GM04504 (cell line): ENCODE data around the gene ARMCX1.
"Not testable (repeated sequence)": the region's sequence is repeated elsewhere in the genome, so short reads cannot be mapped to it uniquely, and the experiment has no call there.

Source experiments
- DNase-seq: peaks from one replicate; pipeline ENCODE4 v3.0.0-alpha.2; 2012; ENCODE audit warnings: low read depth

Gene ARMCX1

GRCh38 chrX:101550362-101550750 is at the start of gene ARMCX1:
Gene ARMCX1, plus strand, starts transcription at chrX:101550547. Its CDS starts 2,384 bp downstream, at chrX:101552931.
- DNase-seq: peak; percentile 50

GRCh38 chrX:101502929-101503328 is 47.4 kb upstream of the ARMCX1 start:
- DNase-seq: not testable (repeated sequence)

- no peak for DNase-seq
Measured at GRCh38 chrX:101507372-101507771, 43.0 kb upstream of the ARMCX1 start.

- DNase-seq: no peak
Measured at GRCh38 chrX:101507986-101508385, 42.4 kb upstream of the ARMCX1 start.

- no peak for DNase-seq
Measured at GRCh38 chrX:101530944-101531343, 19.4 kb upstream of the ARMCX1 start.

- DNase-seq: no peak
Measured at GRCh38 chrX:101539116-101539515, 11.2 kb upstream of the ARMCX1 start.

- peak; percentile 17 for DNase-seq
Measured at GRCh38 chrX:101550751-101551379, 518 bp downstream of the ARMCX1 start.

- DNase-seq: no peak
Measured at GRCh38 chrX:101551380-101551767, 1.0 kb downstream of the ARMCX1 start.

- DNase-seq: no peak
Measured at GRCh38 chrX:101552714-101553113, 2.4 kb downstream of the ARMCX1 start.

GRCh38 chrX:101564651-101565050 is 14.3 kb downstream of the ARMCX1 start:
- no peak for DNase-seq

- DNase-seq: peak; percentile 40
Measured at GRCh38 chrX:101595739-101596419, 45.5 kb downstream of the ARMCX1 start.

- not testable (repeated sequence) for DNase-seq
Measured at GRCh38 chrX:101599592-101599991, 49.2 kb downstream of the ARMCX1 start.

- peak; percentile 52 for DNase-seq
Measured at GRCh38 chrX:101602077-101602476, 51.7 kb downstream of the ARMCX1 start.
